HUES64 (cell line): Measurements from ENCODE around the gene HYOU1.

Experiments
- H3K27ac ChIP-seq: 2 replicates; pipeline ENCODE4 v1.7.0; 2013; ENCODE audit warnings: low read depth, low read length, inconsistent platforms
- H3K27me3 ChIP-seq: 2 replicates; pipeline ENCODE4 v1.6.1; 2013; ENCODE audit warnings: mild to moderate bottlenecking, low read length; ENCODE audit not compliant: insufficient read depth
- H3K36me3 ChIP-seq: 2 replicates; pipeline ENCODE4 v1.6.1; 2013; ENCODE audit warnings: mild to moderate bottlenecking, low read length; ENCODE audit not compliant: insufficient read depth
- H3K4me1 ChIP-seq: 2 replicates; pipeline ENCODE4 v1.6.1; 2013; ENCODE audit warnings: mild to moderate bottlenecking, low read length, moderate library complexity; ENCODE audit not compliant: insufficient read depth
- H3K4me3 ChIP-seq: 2 replicates; pipeline ENCODE4 v1.5.1; 2013; ENCODE audit warnings: mild to moderate bottlenecking, low read length, moderate library complexity
- H3K9ac ChIP-seq: 2 replicates; pipeline ENCODE4 v1.6.1; 2013; ENCODE audit warnings: mild to moderate bottlenecking, low read depth, low read length
- H3K9me3 ChIP-seq: 2 replicates; pipeline ENCODE4 v1.6.1; 2013; ENCODE audit warnings: low read depth, low read length; ENCODE audit not compliant: insufficient read depth
- WGBS: fragments of 150-250, 120-280 bp; methylation state at CpG from one replicate; pipeline ENCODE4 v1.1.7; 2013; ENCODE audit warnings: missing lambda C conversion rate; 5-methylcytosine and 5-hydroxymethylcytosine counted together

Gene HYOU1

GRCh38 chr11:118996926-118997626 is 59.9 kb downstream of the HYOU1 start:
- 26% methylated on average over 22 of the region's 22 CpGs for WGBS
- H3K4me3 ChIP-seq: peak overlapping the region; percentile 96
- no peaks in the 10 kb centered on the region for H3K27me3 ChIP-seq
- H3K9ac ChIP-seq: peak overlapping the region; percentile 90
- H3K36me3 ChIP-seq: peaks cover 39% of the 10 kb centered on the region
- H3K27ac ChIP-seq: peak overlapping the region; percentile 76
- peaks cover 2% of the 10 kb centered on the region; the same call in 1 of the 2 replicates for H3K9me3 ChIP-seq
- peaks cover 6% of the 10 kb centered on the region for H3K4me1 ChIP-seq
